ENCODE results near the gene KRT12.
"Not testable (repeated sequence)": the region's sequence is repeated elsewhere in the genome, so short reads cannot be mapped to it uniquely, and the experiment has no call there.

KRT12 gene

GRCh38 chr17:40841246-40841645, 25.8 kb downstream of the KRT12 start:
- DNase-seq, result no peak

- no peak for DNase-seq
Measured at GRCh38 chr17:40839194-40839593, 27.8 kb downstream of the KRT12 start.

GRCh38 chr17:40836020-40836419, 31.0 kb downstream of the KRT12 start:
- no peak for DNase-seq

- no peak for DNase-seq
Measured at GRCh38 chr17:40833882-40834281, 33.1 kb downstream of the KRT12 start.

GRCh38 chr17:40832840-40833239, 34.2 kb downstream of the KRT12 start:
- peak; percentile 34 for DNase-seq

- DNase-seq, result no peak
Measured at GRCh38 chr17:40830085-40830776, 36.8 kb downstream of the KRT12 start.

GRCh38 chr17:40828454-40829044, 38.5 kb downstream of the KRT12 start:
- DNase-seq, result no peak

- DNase-seq, result peak; percentile 20
Measured at GRCh38 chr17:40827746-40828453, 39.1 kb downstream of the KRT12 start.

- DNase-seq, result no peak
Measured at GRCh38 chr17:40825599-40825998, 41.4 kb downstream of the KRT12 start.

- DNase-seq, result no peak
Measured at GRCh38 chr17:40824015-40824832, 42.8 kb downstream of the KRT12 start.

- DNase-seq, result no peak
Measured at GRCh38 chr17:40822132-40822812, 44.8 kb downstream of the KRT12 start, which contains the start of gene KRT10. Gene KRT10 (minus strand): TSS chr17:40822614. CDS start chr17:40822585, 29 bp downstream.

- DNase-seq, result no peak
Measured at GRCh38 chr17:40821536-40821935, 45.5 kb downstream of the KRT12 start.

- DNase-seq, result no peak
Measured at GRCh38 chr17:40820228-40820838, 46.7 kb downstream of the KRT12 start.

GRCh38 chr17:40819528-40820125, 47.4 kb downstream of the KRT12 start:
- DNase-seq, result peak; percentile 12

GRCh38 chr17:40818733-40819527, 48.1 kb downstream of the KRT12 start:
- peak; percentile 78 for DNase-seq

- DNase-seq, result no peak
Measured at GRCh38 chr17:40818343-40818732, 48.7 kb downstream of the KRT12 start.

GRCh38 chr17:40817103-40817682, 49.8 kb downstream of the KRT12 start:
- no peak for DNase-seq

- no peak for DNase-seq
Measured at GRCh38 chr17:40816569-40816968, 50.5 kb downstream of the KRT12 start.

GRCh38 chr17:40815381-40815780, 51.6 kb downstream of the KRT12 start:
- DNase-seq, result no peak

GRCh38 chr17:40814657-40815056, 52.4 kb downstream of the KRT12 start:
- not testable (repeated sequence) for DNase-seq

All from NCI-H82 (cell line).